K562 (cell line): ENCODE measurements around the gene TMEM234. TPM values are rescaled to one million over a fixed set of nuclear protein-coding genes. Genes with fewer than 3 reads are reported as not detected.

Source experiments
- ATAC-seq: fragments of 200-7000 bp; cut with Tn5 transposase; 3 replicates; pipeline ENCODE4 v1.9.1; 2020; ENCODE audit warnings: moderate library complexity
- BruUV-seq: library from RNA; stranded (reverse); fragments of 400-500 nt; replicated peaks from 2 replicates; lab custom pipeline; 2021; lab: Mats Ljungman, UMichigan
- CTCF ChIA-PET: fragments of 300-600 bp; formaldehyde crosslinking; extraction: SDS; loops from one replicate; lab custom pipeline; 2021; ENCODE audit warnings: low intra/inter-chr PET ratio; lab: Yijun Ruan, JAX
- POLR2A ChIA-PET: fragments of 300-600, 350-650 bp; sonication (Branson Sonifier 250); formaldehyde crosslinking; extraction: SDS; loops from one replicate; lab custom pipeline; 2021; ENCODE audit warnings: antibody characterized with exemption, inconsistent platforms; lab: Yijun Ruan, JAX
- DNase-seq, 4 experiments: peaks; one replicate each; pipeline versions ENCODE4 v3.0.0 to v3.0.0-alpha.2; 2011 to 2018; ENCODE audit warnings: low spot score in 3 of 4, mixed read lengths in 3 of 4; ENCODE audit errors: extremely low read depth in 1 of 4
- FAIRE-seq: peaks from 2 replicates; lab custom pipeline; 2011; peaks lifted over from hg19 to GRCh38; lab: Jason Lieb, UNC
- H2AFZ ChIP-seq: 2 replicates; pipeline ENCODE4 v1.6.0; 2011; ENCODE audit warnings: low read depth, low read length, control low read depth, inconsistent platforms
- H3K27ac ChIP-seq: fragments of 200-600 bp; 3 replicates; pipeline ENCODE4 v1.8.0; 2011; ENCODE audit warnings: low read depth, mild to moderate bottlenecking, control low read depth, inconsistent platforms, low read length, moderate library complexity, mixed read lengths; ENCODE audit errors: extremely low read depth
- H3K27me3 ChIP-seq, 2 experiments: fragments of 300-600 bp in 1 of 2; 2 replicates in 1 of 2; 3 replicates in 1 of 2; pipeline versions ENCODE4 v1.6.0 to v1.8.0; 2011; ENCODE audit warnings: inconsistent platforms in 2 of 2, low read length in 2 of 2, mild to moderate bottlenecking in 1 of 2, mixed read lengths in 1 of 2, moderate library complexity in 1 of 2; ENCODE audit not compliant: control insufficient read depth in 2 of 2, insufficient read depth in 2 of 2
- H3K36me3 ChIP-seq: fragments of 300-600 bp; 3 replicates; pipeline ENCODE4 v1.8.0; 2011; ENCODE audit warnings: mild to moderate bottlenecking, low read length, inconsistent platforms; ENCODE audit not compliant: control insufficient read depth, insufficient read depth
- H3K4me1 ChIP-seq, 2 experiments: fragments of 200-600 bp in 1 of 2; replicated peaks in 1 of 2; 2 replicates in 1 of 2; 3 replicates in 1 of 2; pipeline versions ENCODE4 v1.5.1 to v1.8.0; 2011; ENCODE audit warnings: inconsistent platforms in 2 of 2, low read length in 2 of 2, mild to moderate bottlenecking in 1 of 2, mixed read lengths in 1 of 2, moderate library complexity in 1 of 2; ENCODE audit not compliant: control insufficient read depth in 2 of 2, insufficient read depth in 2 of 2
- H3K4me2 ChIP-seq: 2 replicates; pipeline ENCODE4 v1.6.1; 2011; ENCODE audit warnings: low read length, control low read depth, inconsistent platforms, mixed read lengths; ENCODE audit not compliant: insufficient read depth
- H3K4me3 ChIP-seq: fragments of 200-600 bp; sonication (generic), shearing (Covaris generic); 2 replicates; pipeline ENCODE4 v1.5.1; 2016; ENCODE audit warnings: control low read depth, inconsistent platforms
- H3K79me2 ChIP-seq: fragments of 200-600 bp; 3 replicates; pipeline ENCODE4 v1.8.0; 2011; ENCODE audit warnings: low read length, inconsistent platforms; ENCODE audit not compliant: control insufficient read depth, insufficient read depth
- H3K9ac ChIP-seq, 2 experiments: 2 replicates each; pipeline versions ENCODE4 v1.6.0 to v1.6.1; 2011; ENCODE audit warnings: low read depth in 2 of 2, low read length in 2 of 2, control low read depth in 1 of 2, inconsistent platforms in 1 of 2, mild to moderate bottlenecking in 1 of 2, mixed read lengths in 1 of 2; ENCODE audit not compliant: insufficient read depth in 1 of 2
- H3K9me1 ChIP-seq: one replicate; pipeline ENCODE4 v1.6.0; 2011; ENCODE audit warnings: inconsistent platforms, mild to moderate bottlenecking, low read length, moderate library complexity; ENCODE audit not compliant: control insufficient read depth, insufficient read depth
- H3K9me3 ChIP-seq: replicated peaks from 2 replicates; pipeline ENCODE4 v1.5.1; 2011; ENCODE audit warnings: low read depth, low read length, inconsistent platforms; ENCODE audit not compliant: control insufficient read depth, insufficient read depth
- H4K20me1 ChIP-seq: replicated peaks from 2 replicates; pipeline ENCODE4 v1.6.1; 2011; ENCODE audit warnings: low read length, inconsistent platforms, mixed read lengths; ENCODE audit not compliant: control insufficient read depth, insufficient read depth
- CAMTA2 ChIP-seq: fragments of 250-450 bp; sonication (Bioruptor Pico); conservative IDR thresholded peaks from 2 replicates; pipeline ENCODE4 v1.5.1; 2022
- EHMT2 ChIP-seq: fragments of 450-650 bp; IDR thresholded peaks from 2 replicates; pipeline ENCODE4 v1.6.1; 2018; ENCODE audit warnings: antibody characterized with exemption
- GTF2E2 ChIP-seq: fragments of 200-800 bp; sonication (Bioruptor generic); IDR thresholded peaks from 2 replicates; pipeline ENCODE4 v1.6.1; 2016; ENCODE audit warnings: missing genetic modification characterization, missing compliant biosample characterization
- RERE ChIP-seq: sonication (generic); formaldehyde crosslinking; IDR thresholded peaks from 2 replicates; pipeline ENCODE4 v1.8.0; 2023; ENCODE audit warnings: missing genetic modification reagents, mild to moderate bottlenecking, borderline replicate concordance
- SMARCA5 ChIP-seq: fragments of 450-650 bp; IDR thresholded peaks from 2 replicates; pipeline ENCODE4 v1.6.1; 2016
- SNRNP70 ChIP-seq: fragments of 200-400 bp; formaldehyde crosslinking; optimal IDR thresholded peaks from 2 replicates; pipeline ENCODE3; 2017; ENCODE audit warnings: low read depth, low read length
- XRCC3 ChIP-seq: fragments of 450-650 bp; IDR thresholded peaks from 2 replicates; pipeline ENCODE4 v1.6.1; 2017; ENCODE audit warnings: mild to moderate bottlenecking, moderate library complexity
- ZNF124 ChIP-seq: sonication (generic); formaldehyde crosslinking; IDR thresholded peaks from 2 replicates; pipeline ENCODE4 v1.8.1; 2022; ENCODE audit warnings: missing genetic modification reagents
- ZNF316 ChIP-seq: fragments of 450-650 bp; IDR thresholded peaks from 2 replicates; pipeline ENCODE4 v1.6.1; 2016
- WGBS: fragments of 100-300 bp; shearing (Covaris generic); methylation state at CpG from one replicate; pipeline ENCODE4 v1.1.6; 2016; ENCODE audit warnings: low coverage, mixed read lengths; ENCODE audit not compliant: insufficient coverage; ENCODE audit errors: missing lambda C conversion rate; 5-methylcytosine and 5-hydroxymethylcytosine counted together
- in situ Hi-C: fragments of 300-500 bp; cut with MboI; formaldehyde crosslinking; loops from 4 replicates; pipeline ENCODE4 v1.15.0; 2018; ENCODE audit warnings: inconsistent platforms, mixed read lengths
- intact Hi-C: fragments of 100-400 bp; cut with micrococcal nuclease; formaldehyde crosslinking; loops from 2 replicates; pipeline ENCODE4 v1.14.2; 2022
- polyA plus RNA-seq, 8 experiments: library from polyadenylated mRNA; depleted of rRNA in 4 of 8; stranded (reverse) in 5 of 8; unstranded in 3 of 8; fragments of >200 nt; fragmentation: Nextera tagmentation in 2 of 8; fragmentation: Illumina TruSeq in 1 of 8; extraction: Ambion mirVana in 2 of 8; extraction: Trizol in 1 of 8; gene quantifications; 2 replicates each; pipeline versions ENCODE4 v1.2.1 to v1.2.3, GENCODE V29; 2011 to 2014; ENCODE audit warnings: inconsistent platforms in 1 of 8, missing spikeins in 1 of 8
- total RNA-seq, 7 experiments: library from RNA; depleted of rRNA in 6 of 7; stranded (reverse); fragments of >200 nt in 6 of 7; fragmentation: Illumina TruSeq in 2 of 7; extraction: Trizol in 2 of 7; gene quantifications; 2 replicates each; pipeline versions ENCODE4 v1.2.1 to v1.2.3, GENCODE V29; 2011 to 2021; ENCODE audit warnings: low replicate concordance in 1 of 7

TMEM234 gene
- total and polyA plus RNA-seq, 9 of the 15 experiments (the other 6 are each of a cell fraction or from before 2014, with no cell fraction given) = 5.0 to 12.9 (median 7.6) TPM

GRCh38 chr1:32257227-32257508, 35.0 kb upstream of the TMEM234 start (continued):
- TF ChIP-seq GTF2E2 (tag) (no peak), SMARCA5 (no peak)

- no peak overlapping the region for H3K4me3 ChIP-seq
- no peaks in the 10 kb centered on the region for H3K36me3 ChIP-seq
- H3K27me3 ChIP-seq = no peaks in the 10 kb centered on the region
- no peak overlapping the region for H3K9ac ChIP-seq
- H2AFZ ChIP-seq = no peak overlapping the region
- H3K9me3 ChIP-seq = no peaks in the 10 kb centered on the region
- ChIA-PET POLR2A (interaction anchor here (0.6 to 2.2 kb wide), 6 partner anchors 10 to 92 kb away, joined by 3 to 9 read pairs (median 4); partner anchors contain the start of gene FAM167B), CTCF (no interaction called here)
- no peak overlapping the region for H3K27ac ChIP-seq
- FAIRE-seq = no peak
- WGBS = 28% methylated on average over 9 of the region's 9 CpGs
- H3K4me1 ChIP-seq = peaks cover 8 to 9% of the 10 kb centered on the region in 2 experiments; a peak in 4 of 5 replicates
- no peak for DNase-seq
- intact Hi-C loops = no loop called here
- in situ Hi-C loops = no loop called here
- no peak for ATAC-seq
- BruUV-seq = no TSS peak
- H3K9me1 ChIP-seq = no peaks in the 10 kb centered on the region
- H3K4me2 ChIP-seq = no peak overlapping the region
- H4K20me1 ChIP-seq = no peaks in the 10 kb centered on the region
- no peaks in the 10 kb centered on the region for H3K79me2 ChIP-seq
- TF ChIP-seq CAMTA2 (CRISPR knock-in tag) (no peak), EHMT2 (no peak), ZNF124 (no peak), XRCC3 (no peak), SNRNP70 (no peak), RERE (no peak), ZNF316 (no peak)
Observed at GRCh38 chr1:32256473-32257226, 34.5 kb upstream of the TMEM234 start.
